ENCODE measurements around the gene TMEM92. TPM values are rescaled to one million over a fixed set of nuclear protein-coding genes. Genes with fewer than 3 reads are reported as not detected.

TMEM92 gene
- total RNA-seq, 2 experiments from 2014 or later, result not detected

DNA sequence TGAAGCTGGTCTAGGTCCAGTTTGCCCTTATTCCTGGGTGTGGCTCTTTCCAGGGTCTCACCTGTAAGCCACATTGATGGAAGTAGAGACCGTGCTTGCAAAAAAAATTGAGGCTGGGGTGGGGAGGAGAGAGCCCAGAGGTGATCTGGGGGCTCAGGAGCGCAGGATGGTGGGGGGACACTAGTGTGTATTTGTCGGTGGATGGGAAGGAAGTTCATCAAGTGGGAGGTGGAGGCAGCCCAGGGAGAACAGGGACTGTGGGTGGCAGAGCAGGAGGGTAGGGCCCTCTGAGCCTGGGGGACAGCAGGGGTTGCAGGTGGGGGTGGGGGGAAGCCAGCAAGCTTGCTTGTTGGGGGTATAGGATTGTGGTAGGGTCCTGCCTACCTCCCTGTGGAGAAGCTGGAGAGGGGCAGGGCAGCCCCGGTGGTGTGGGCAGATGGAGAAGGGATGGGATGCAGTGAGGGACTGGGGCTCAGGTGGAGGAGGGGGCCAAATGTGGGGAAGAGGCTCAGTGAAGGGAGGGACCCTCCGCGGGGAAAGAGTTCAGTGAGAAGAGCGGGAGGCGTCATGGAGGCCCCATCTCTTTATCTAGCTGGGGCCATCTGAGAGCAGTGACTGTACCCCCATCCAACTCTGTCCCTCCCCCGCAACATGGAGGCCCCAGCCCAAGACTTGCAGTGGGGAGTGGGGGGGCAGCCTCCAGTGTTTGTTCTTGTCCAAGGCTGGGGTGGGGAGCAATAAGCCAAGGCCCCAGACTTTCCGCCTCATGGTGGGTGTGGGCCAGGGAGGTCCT, 17.2 kb upstream of the TMEM92 start:
- no peaks in the 10 kb centered on the region for H3K9me3 Mint-ChIP-seq
- H3K27ac Mint-ChIP-seq, result no peak overlapping the region
- H3K27me3 Mint-ChIP-seq, result peaks cover 8% of the 10 kb centered on the region
- ChIA-PET POLR2A (no interaction called here), CTCF (interaction anchor here (0.6 to 1.2 kb wide), 2 partner anchors 52 to 524 kb away, joined by 3 read pairs; no protein-coding TSS in a partner anchor)
- no peaks in the 10 kb centered on the region for H3K4me1 Mint-ChIP-seq
- H3K36me3 Mint-ChIP-seq (ENCODE audit: low read depth), result no peaks in the 10 kb centered on the region
- DNase-seq, result no peak
- H3K4me3 Mint-ChIP-seq, result no peak overlapping the region

DNA sequence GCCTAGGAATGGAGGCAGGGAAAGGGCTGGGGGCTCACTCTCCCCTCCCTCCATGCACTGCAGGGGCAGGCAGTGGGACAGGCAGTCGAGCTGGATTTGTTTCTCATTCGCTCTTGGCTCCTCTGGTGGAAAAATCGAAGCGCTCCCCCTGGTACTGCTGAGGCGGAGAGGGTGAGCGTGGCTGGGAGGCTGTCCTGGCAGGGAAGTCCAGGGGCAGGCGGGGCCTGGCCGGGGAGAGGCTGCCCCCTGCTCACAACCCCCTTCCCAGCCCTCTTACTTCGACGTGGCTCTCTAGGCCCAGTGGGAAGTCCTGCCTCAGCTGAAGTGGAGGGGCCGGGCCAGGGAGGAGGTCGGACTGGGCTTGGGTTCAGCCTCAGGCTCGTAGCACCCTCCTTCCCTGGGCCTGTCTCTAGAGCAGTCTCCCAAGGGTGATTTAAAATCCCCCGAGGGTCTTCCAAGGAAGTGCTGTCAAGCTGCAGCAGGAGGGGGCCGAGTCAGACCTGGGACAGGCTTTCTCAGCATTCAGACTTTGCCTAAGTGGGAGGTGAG, 16.5 kb upstream of the TMEM92 start:
- H3K27me3 Mint-ChIP-seq, result peaks cover 8% of the 10 kb centered on the region
- H3K4me1 Mint-ChIP-seq, result no peaks in the 10 kb centered on the region
- POLR2A ChIA-PET, result no interaction called here
- DNase-seq, result no peak
- CTCF ChIA-PET, result no interaction called here
- H3K36me3 Mint-ChIP-seq (ENCODE audit: low read depth), result no peaks in the 10 kb centered on the region
- no peak overlapping the region for H3K27ac Mint-ChIP-seq
- no peak overlapping the region for H3K4me3 Mint-ChIP-seq
- no peaks in the 10 kb centered on the region for H3K9me3 Mint-ChIP-seq

DNA sequence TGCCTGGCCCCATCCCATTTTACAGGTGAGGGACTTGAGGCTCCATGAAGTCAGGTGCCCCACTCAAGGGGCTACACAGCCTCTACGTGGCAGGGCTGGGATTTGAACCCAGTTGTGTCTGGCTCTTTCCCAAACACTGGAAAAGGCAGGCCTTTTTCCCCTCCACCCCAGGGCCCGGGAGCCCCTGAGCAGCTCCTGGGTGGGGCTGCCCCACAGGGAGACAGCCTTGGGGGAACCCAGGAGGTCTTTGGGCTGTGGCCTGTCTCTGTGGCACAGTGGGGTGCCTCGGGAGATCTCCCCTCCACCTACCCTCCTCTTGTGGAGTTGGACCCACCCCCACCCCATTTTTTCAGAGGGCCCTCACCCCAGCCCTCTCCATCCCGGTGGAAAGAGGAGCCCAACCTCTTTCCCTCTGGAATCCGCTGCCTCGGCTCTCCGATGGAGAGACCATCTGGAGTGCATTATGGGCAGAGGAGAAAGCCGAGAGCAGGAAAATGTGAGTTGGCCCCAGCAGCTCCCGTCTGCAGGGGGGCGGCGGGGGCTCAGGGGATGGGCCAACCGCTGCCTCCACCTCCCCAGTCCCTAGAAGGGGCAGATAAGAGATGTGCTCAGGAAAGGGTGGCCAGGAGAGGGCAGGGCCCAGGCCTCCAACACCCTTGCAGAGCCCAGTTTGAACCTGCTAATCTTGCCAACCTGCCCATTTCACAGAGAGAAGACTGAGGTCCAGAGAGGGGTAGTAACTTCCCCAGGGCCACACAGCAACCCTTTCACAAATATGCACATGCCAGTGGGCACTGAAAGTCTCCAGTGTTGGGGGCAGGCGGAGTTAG, 15.4 kb upstream of the TMEM92 start:
- Mint-ChIP-seq H3K9me3 (no peaks in the 10 kb centered on the region), H3K4me1 (no peaks in the 10 kb centered on the region), H3K27ac (no peak overlapping the region), H3K27me3 (peaks cover 12% of the 10 kb centered on the region), H3K4me3 (no peak overlapping the region), H3K36me3 (ENCODE audit: low read depth) (no peaks in the 10 kb centered on the region)
- CTCF ChIA-PET, result no interaction called here
- POLR2A ChIA-PET, result no interaction called here
- no peak for DNase-seq

DNA sequence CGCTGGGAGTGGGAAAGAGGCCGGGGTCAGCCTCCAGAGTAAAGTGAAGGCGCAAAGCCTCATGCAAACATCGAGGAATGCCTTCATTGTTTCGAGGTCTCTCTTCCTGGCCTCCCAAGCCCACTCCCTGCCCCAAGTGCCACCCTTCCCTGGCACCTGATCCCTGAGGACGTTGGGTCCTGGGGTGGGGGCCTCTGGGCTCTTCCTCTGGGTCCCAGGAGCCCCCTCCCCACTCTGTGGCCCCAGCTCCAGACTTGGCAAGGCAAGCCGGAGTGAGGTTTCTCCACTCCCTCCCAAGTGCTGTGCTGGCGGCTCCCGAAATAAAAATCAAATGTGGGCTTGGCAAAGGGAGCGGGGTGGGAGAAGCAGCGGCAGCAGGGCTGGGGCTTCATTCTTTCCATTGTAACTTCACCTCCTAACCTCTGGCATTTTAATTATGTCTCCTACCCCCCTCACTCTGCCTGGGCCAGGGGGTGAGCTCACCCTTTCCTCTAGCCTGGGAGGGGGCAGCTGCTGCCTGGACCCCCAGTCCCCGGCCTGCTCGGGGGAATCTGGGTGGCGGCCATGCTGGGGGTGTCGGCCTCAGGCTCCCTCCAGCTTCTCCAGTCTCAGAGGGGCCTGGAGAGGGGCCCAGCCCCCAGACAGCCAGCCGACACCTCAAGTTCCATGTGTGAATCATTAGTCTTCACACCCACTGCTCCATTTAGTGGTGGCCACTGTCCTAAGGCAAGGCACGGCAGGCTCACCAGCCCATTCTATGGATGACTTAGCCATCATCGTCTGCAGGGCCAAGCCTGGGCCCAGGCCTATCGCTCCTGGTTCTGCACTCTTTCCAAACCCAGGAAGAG, 14.6 kb upstream of the TMEM92 start:
- ChIA-PET CTCF (no interaction called here), POLR2A (no interaction called here)
- H3K36me3 Mint-ChIP-seq (ENCODE audit: low read depth), result no peaks in the 10 kb centered on the region
- DNase-seq, result no peak
- H3K4me3 Mint-ChIP-seq, result no peak overlapping the region
- peaks cover 13% of the 10 kb centered on the region for H3K27me3 Mint-ChIP-seq
- no peaks in the 10 kb centered on the region for H3K9me3 Mint-ChIP-seq
- no peak overlapping the region for H3K27ac Mint-ChIP-seq
- H3K4me1 Mint-ChIP-seq, result no peaks in the 10 kb centered on the region

DNA sequence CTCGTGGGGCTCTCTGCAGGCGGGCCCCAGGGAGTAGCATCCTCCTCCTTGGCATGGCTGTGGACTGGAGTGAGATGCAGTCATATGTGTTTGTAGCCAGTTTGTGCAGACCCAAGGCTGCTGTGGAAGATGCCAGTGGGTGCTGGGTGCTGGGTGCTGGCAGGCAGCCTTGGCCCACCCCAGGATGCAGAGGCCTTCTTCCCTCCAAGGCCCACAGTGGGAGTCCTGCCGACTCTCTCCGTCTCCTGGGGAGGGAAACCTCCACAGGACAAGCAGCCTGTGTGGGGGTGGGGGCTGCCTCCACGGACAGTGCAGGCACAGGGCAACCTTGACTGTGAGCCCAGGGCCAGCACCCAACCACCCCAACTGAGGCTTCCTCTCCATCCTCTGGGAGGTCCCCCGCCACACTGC, 13.8 kb upstream of the TMEM92 start:
- peaks cover 13% of the 10 kb centered on the region for H3K27me3 Mint-ChIP-seq
- DNase-seq, result no peak
- no peaks in the 10 kb centered on the region for H3K4me1 Mint-ChIP-seq
- no peak overlapping the region for H3K4me3 Mint-ChIP-seq
- H3K27ac Mint-ChIP-seq, result no peak overlapping the region
- H3K9me3 Mint-ChIP-seq, result no peaks in the 10 kb centered on the region
- CTCF ChIA-PET, result interaction anchor here (0.6 kb wide), 1 partner anchor 587 kb away, joined by 3 read pairs; no protein-coding TSS in a partner anchor
- no peaks in the 10 kb centered on the region for H3K36me3 Mint-ChIP-seq (ENCODE audit: low read depth)
- POLR2A ChIA-PET, result no interaction called here

DNA sequence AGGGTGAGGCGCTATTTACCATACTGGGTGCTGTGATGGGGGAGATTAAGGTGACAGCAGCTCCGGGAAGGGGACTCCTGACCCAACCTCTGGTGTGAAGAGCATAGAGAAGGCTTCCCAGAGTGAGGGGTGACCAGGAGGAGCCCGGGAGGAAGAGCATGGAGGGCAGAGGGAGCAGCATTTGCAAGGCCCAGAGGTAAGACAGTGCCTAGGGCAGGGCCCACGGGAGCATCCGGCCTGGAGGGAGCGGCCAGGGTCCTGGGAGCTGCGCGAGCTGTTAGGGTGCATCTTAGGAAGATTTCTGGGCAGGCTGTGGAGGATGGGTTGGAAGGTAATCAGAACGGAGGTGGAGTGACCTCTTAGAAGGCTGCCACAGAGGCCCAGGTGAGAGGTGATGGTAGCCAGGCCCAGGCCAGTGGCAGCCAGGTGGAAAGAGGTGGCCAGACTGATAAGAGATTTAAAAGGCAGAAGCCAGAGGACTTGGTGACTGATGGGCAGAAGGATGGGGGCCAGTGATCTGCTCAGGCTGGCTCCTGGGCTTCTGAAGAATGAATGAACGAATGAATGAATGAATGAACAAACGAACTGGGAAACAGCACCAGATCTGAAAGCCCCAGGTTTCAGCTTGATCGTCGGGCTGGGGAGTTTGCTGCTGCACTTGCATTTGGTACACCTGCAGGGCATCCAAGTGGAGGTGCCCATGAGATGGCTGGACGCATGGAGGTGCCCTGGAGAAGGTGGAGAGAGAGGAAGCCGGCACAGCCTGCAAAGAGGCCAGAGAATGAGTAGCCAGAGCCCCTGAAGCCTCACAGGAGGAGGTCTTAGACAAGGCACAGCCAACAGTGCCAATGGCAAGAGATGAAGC, 13.0 kb upstream of the TMEM92 start:
- ChIA-PET POLR2A (no interaction called here), CTCF (interaction anchor here (0.6 kb wide), 1 partner anchor 588 kb away, joined by 3 read pairs; no protein-coding TSS in a partner anchor)
- Mint-ChIP-seq H3K9me3 (no peaks in the 10 kb centered on the region), H3K27me3 (peaks cover 8% of the 10 kb centered on the region), H3K4me3 (no peak overlapping the region), H3K4me1 (no peaks in the 10 kb centered on the region), H3K27ac (no peak overlapping the region), H3K36me3 (ENCODE audit: low read depth) (no peaks in the 10 kb centered on the region)
- no peak for DNase-seq

DNA sequence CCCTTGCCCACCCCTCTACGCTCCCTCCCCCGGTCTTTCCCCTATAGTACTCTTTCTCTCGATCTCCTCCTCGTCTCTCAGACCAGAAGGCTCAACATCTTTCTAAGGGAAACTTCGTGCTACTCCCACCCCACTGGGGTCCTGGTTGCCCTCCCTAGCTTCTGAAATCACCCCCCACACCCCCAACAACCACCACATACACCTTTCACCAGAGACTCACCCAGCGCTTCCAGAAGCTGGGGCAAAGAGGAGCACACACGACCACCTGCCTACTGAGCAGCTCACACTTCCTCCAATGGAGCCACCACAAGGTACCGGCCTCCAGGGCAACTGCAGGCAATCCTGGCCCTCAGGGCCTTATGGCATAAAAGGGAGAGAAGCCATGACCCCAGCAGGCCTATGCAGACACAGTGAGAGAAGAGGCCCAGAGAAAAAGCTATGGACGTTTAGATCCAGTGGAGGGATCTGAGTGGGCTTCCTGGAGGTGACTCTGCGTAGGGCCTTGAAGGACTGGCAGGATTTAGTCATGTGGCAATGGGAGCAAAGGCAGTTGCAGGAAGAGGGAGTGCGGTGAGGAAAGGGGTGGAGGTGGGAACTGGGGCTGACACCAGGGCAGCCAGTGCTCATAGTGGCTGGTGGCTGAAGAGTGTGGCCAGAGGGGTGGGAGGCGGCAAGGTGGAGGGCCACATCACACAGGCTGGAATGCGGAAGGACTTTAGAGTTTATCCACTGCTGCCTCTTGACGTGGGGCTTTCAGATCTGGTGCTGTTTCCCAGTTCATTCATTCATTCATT, 12.1 kb upstream of the TMEM92 start:
- Mint-ChIP-seq H3K27ac (no peak overlapping the region), H3K9me3 (no peaks in the 10 kb centered on the region), H3K4me1 (no peaks in the 10 kb centered on the region), H3K27me3 (peaks cover 8% of the 10 kb centered on the region), H3K4me3 (no peak overlapping the region), H3K36me3 (ENCODE audit: low read depth) (no peaks in the 10 kb centered on the region)
- ChIA-PET CTCF (no interaction called here), POLR2A (no interaction called here)
- DNase-seq, result no peak

DNA sequence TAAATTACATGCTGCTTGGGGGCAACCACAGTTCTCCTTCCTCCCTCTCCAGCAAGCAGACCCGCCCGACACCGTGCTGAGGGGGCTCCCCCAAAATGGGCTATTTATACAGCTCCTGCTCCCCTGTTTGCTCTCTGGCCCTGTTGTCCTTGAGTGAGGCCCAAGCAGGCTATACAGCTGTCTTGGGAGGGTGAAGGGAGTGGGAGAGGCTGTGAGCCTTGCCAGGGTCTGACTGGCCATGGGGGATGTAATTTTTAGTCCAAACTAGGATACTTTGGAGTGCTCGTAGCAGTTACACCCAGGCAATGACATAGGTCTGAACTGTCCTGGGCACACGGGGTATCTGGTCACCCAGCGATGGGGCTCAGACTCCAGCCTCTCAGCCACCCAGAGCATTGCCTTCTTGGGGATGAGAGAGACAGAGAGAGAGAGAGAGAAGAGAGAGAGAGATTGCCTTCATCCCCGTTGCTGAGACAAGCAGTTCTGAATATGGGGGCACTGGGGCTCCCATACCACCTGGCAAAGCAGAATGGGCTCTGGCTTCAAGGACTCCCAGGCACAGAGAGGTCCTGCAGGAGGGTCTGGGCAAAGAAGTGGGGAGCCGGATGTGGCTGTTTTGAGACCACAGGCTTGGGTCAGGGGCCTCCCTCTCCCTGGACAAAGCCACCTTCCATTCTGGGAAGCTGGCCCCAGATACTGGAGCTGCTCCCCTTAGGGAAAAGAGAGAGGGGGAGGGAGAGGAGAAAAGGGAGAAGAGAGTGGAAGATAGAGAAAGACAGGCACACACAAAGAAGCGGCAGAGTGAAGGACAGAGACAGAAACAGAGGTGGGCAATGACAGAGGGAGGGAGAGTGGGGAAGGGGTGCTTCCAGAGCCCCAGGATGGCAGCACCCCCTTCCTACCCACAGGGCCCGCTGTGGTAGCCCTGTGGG, 10.7 kb upstream of the TMEM92 start:
- H3K9me3 Mint-ChIP-seq, result no peaks in the 10 kb centered on the region
- no peak for DNase-seq
- POLR2A ChIA-PET, result no interaction called here

DNA sequence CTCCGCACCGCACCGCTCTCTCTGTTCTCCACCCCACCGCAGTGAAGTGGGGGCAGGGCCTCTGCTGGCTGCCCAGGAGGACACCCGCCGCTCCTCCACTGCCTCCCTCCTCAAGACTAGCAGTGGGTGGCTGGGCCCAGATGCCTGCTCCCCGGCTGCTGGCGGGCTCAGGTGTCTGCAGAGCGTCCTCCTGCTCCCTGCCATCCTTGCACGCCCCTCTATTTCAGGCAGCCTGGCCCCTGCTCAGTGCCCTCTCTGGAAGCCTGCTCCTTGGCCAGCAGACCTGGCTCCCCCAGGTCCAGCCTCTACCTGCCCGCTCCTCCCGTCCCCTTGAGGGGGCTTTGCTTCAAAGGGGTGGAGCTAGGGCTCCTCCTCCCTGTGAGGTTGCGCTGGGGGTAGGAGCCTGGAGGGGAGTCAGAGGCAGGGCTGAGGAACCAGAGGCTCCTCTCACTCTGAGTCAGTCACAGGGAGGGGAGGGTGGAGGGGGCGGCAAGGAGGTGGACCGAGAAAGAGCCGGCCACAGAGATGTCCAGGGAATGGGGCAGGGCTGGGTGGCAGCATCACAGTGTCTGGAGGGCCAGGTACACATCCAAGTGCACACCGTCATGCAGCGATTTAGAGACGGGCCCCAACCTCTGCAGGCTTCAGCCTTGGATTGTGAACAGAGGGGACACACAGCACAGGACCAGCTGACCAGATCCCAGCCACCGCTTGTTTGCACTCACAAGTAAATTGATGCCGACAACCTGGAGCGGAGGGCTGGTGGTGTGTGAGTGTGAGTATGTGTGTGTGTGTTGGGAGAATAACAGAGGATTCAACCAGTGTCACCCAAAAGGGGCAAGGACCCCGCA, 9.8 kb upstream of the TMEM92 start:
- Mint-ChIP-seq H3K27ac (no peak overlapping the region), H3K4me1 (no peaks in the 10 kb centered on the region), H3K9me3 (no peaks in the 10 kb centered on the region), H3K4me3 (no peak overlapping the region), H3K27me3 (peaks cover 8% of the 10 kb centered on the region), H3K36me3 (ENCODE audit: low read depth) (no peaks in the 10 kb centered on the region)
- ChIA-PET POLR2A (no interaction called here), CTCF (interaction anchor here (1.0 to 2.0 kb wide), 3 partner anchors 33 to 95 kb away, joined by 3 to 8 read pairs (median 3); no protein-coding TSS in a partner anchor)
- no peak for DNase-seq

More for the DNA sequence above, 10.7 kb upstream of the TMEM92 start:
- Mint-ChIP-seq H3K27ac (no peak overlapping the region), H3K36me3 (ENCODE audit: low read depth) (no peaks in the 10 kb centered on the region), H3K4me3 (no peak overlapping the region), H3K4me1 (no peaks in the 10 kb centered on the region), H3K27me3 (peaks cover 8% of the 10 kb centered on the region)
- CTCF ChIA-PET, result interaction anchor here (0.8 to 1.4 kb wide), 3 partner anchors 51 to 94 kb away, joined by 3 to 5 read pairs (median 3); partner anchors contain the start of gene COL1A1

DNA sequence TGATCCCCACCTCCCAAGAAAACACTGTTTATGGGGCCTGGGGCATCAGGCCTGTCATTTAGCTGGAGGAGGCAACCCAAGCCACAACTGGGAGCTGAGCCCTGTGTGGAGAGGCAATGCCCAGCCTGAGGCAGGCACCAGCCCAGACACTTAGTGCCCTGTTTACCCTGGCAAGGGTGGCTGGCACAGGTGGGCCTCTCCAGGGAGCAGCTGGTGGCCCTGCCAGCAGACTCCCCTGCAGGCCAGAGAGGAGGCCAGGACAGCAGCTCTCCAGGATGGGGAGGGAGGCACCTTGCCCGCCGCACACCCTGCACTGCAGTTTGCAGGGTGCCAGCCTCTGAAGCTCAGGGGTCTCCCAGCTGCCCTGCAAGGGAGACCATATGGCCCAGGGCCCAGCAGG, 9.1 kb upstream of the TMEM92 start:
- DNase-seq, result no peak
- POLR2A ChIA-PET, result no interaction called here
- Mint-ChIP-seq H3K27ac (no peak overlapping the region), H3K4me1 (no peaks in the 10 kb centered on the region), H3K27me3 (peaks cover 8% of the 10 kb centered on the region), H3K4me3 (no peak overlapping the region), H3K9me3 (no peaks in the 10 kb centered on the region), H3K36me3 (ENCODE audit: low read depth) (no peaks in the 10 kb centered on the region)
- CTCF ChIA-PET, result interaction anchor here (1.0 to 2.0 kb wide), 6 partner anchors 9 to 96 kb away, joined by 3 to 8 read pairs (median 3); partner anchors contain the start of gene TMEM92

Measured in activated CD4-positive, alpha-beta T cell treated with anti-CD3 and anti-CD28 coated beads, Interleukin-2, amount 10 ng/mL, durations not matched to agents 7 days and 5 days (primary cell).